K562 (cell line): ENCODE data around the gene TMEM150A. TPM values are rescaled to one million over a fixed set of nuclear protein-coding genes. Genes with fewer than 3 reads are reported as not detected.

ENCODE experiments used
- ETS2 ChIP-seq: IDR thresholded peaks from 2 replicates; pipeline ENCODE4 v1.6.1; 2016; ENCODE audit warnings: borderline replicate concordance, missing genetic modification characterization, mild to moderate bottlenecking, moderate library complexity, missing compliant biosample characterization; ENCODE audit not compliant: poor library complexity, severe bottlenecking
- KLF16 ChIP-seq: IDR thresholded peaks from 2 replicates; pipeline ENCODE4 v1.6.1; 2016; ENCODE audit warnings: antibody characterized with exemption
- NELFE ChIP-seq: IDR thresholded peaks from 2 replicates; pipeline ENCODE4 v1.6.1; 2011; ENCODE audit warnings: mild to moderate bottlenecking; ENCODE audit not compliant: insufficient read depth, insufficient read length
- POLR2AphosphoS2 ChIP-seq: IDR thresholded peaks from 2 replicates; pipeline ENCODE4 v1.6.1; 2012; ENCODE audit warnings: low read length, improper control_type of control experiment
- TEAD1 ChIP-seq, 2 experiments: fragments of 450-650 bp in 1 of 2; sonication (generic) in 1 of 2; formaldehyde crosslinking; IDR thresholded peaks; 2 replicates each; pipeline versions ENCODE4 v1.4.0 to v1.8.0; 2020 to 2022; ENCODE audit warnings: mild to moderate bottlenecking in 2 of 2, missing genetic modification reagents in 1 of 2
- ZNF282 ChIP-seq: sonication (generic); formaldehyde crosslinking; IDR thresholded peaks from 2 replicates; pipeline ENCODE4 v1.8.1; 2023; ENCODE audit warnings: missing genetic modification reagents
- ZNF408 ChIP-seq: fragments of 250-450 bp; sonication (Bioruptor Pico); IDR thresholded peaks from 2 replicates; pipeline ENCODE4 v1.4.0; 2020; ENCODE audit warnings: low read depth, mild to moderate bottlenecking, moderate library complexity
- polyA plus RNA-seq, 8 experiments: library from polyadenylated mRNA; depleted of rRNA in 4 of 8; stranded (reverse) in 5 of 8; unstranded in 3 of 8; fragments of >200 nt; fragmentation: Nextera tagmentation in 2 of 8; fragmentation: Illumina TruSeq in 1 of 8; extraction: Ambion mirVana in 2 of 8; extraction: Trizol in 1 of 8; gene quantifications; 2 replicates each; pipeline versions ENCODE4 v1.2.1 to v1.2.3, GENCODE V29; 2011 to 2014; ENCODE audit warnings: inconsistent platforms in 1 of 8, missing spikeins in 1 of 8
- total RNA-seq, 7 experiments: library from RNA; depleted of rRNA in 6 of 7; stranded (reverse); fragments of >200 nt in 6 of 7; fragmentation: Illumina TruSeq in 2 of 7; extraction: Trizol in 2 of 7; gene quantifications; 2 replicates each; pipeline versions ENCODE4 v1.2.1 to v1.2.3, GENCODE V29; 2011 to 2021; ENCODE audit warnings: low replicate concordance in 1 of 7
- TF ChIP-seq, protein P1 (sequence below): fragments of 450-650 bp; formaldehyde crosslinking; IDR thresholded peaks from 2 replicates; pipeline ENCODE4 v1.4.0; 2020; ENCODE audit warnings: mild to moderate bottlenecking
- TF ChIP-seq, protein P2 (sequence below): fragments of 450-650 bp; IDR thresholded peaks from 2 replicates; pipeline ENCODE4 v1.6.1; 2016; ENCODE audit warnings: mild to moderate bottlenecking
- TF ChIP-seq, protein P3 (sequence below), 2 experiments: fragments of 450-650 bp in 1 of 2; sonication (generic) in 1 of 2; formaldehyde crosslinking in 1 of 2; IDR thresholded peaks; 2 replicates each; pipeline versions ENCODE4 v1.7.1 to v1.9.0; 2016 to 2022; ENCODE audit warnings: inconsistent platforms in 1 of 2, mild to moderate bottlenecking in 1 of 2, missing genetic modification reagents in 1 of 2
- TF ChIP-seq, protein P4 (sequence below), 2 experiments: fragments of 450-650 bp; conservative IDR thresholded peaks; 2 replicates each; pipeline ENCODE4 v1.6.1; 2017; ENCODE audit warnings: mild to moderate bottlenecking in 2 of 2, moderate library complexity in 2 of 2

TMEM150A gene
- total and polyA plus RNA-seq, 9 of the 15 experiments (the other 6 are each of a cell fraction or from before 2014, with no cell fraction given): 3.9 to 17.1 (median 8.4) TPM

- TF ChIP-seq, protein P1, sequence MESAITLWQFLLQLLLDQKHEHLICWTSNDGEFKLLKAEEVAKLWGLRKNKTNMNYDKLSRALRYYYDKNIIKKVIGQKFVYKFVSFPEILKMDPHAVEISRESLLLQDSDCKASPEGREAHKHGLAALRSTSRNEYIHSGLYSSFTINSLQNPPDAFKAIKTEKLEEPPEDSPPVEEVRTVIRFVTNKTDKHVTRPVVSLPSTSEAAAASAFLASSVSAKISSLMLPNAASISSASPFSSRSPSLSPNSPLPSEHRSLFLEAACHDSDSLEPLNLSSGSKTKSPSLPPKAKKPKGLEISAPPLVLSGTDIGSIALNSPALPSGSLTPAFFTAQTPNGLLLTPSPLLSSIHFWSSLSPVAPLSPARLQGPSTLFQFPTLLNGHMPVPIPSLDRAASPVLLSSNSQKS (CRISPR knock-in tag): no peak
- TF ChIP-seq ZNF408: peak; percentile 84; the same call in 1 of the 2 replicates
- no peak for TF ChIP-seq ETS2
- TF ChIP-seq, protein P2, sequence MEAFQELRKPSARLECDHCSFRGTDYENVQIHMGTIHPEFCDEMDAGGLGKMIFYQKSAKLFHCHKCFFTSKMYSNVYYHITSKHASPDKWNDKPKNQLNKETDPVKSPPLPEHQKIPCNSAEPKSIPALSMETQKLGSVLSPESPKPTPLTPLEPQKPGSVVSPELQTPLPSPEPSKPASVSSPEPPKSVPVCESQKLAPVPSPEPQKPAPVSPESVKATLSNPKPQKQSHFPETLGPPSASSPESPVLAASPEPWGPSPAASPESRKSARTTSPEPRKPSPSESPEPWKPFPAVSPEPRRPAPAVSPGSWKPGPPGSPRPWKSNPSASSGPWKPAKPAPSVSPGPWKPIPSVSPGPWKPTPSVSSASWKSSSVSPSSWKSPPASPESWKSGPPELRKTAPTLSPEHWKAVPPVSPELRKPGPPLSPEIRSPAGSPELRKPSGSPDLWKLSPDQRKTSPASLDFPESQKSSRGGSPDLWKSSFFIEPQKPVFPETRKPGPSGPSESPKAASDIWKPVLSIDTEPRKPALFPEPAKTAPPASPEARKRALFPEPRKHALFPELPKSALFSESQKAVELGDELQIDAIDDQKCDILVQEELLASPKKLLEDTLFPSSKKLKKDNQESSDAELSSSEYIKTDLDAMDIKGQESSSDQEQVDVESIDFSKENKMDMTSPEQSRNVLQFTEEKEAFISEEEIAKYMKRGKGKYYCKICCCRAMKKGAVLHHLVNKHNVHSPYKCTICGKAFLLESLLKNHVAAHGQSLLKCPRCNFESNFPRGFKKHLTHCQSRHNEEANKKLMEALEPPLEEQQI: no peak
- TF ChIP-seq, protein P3, sequence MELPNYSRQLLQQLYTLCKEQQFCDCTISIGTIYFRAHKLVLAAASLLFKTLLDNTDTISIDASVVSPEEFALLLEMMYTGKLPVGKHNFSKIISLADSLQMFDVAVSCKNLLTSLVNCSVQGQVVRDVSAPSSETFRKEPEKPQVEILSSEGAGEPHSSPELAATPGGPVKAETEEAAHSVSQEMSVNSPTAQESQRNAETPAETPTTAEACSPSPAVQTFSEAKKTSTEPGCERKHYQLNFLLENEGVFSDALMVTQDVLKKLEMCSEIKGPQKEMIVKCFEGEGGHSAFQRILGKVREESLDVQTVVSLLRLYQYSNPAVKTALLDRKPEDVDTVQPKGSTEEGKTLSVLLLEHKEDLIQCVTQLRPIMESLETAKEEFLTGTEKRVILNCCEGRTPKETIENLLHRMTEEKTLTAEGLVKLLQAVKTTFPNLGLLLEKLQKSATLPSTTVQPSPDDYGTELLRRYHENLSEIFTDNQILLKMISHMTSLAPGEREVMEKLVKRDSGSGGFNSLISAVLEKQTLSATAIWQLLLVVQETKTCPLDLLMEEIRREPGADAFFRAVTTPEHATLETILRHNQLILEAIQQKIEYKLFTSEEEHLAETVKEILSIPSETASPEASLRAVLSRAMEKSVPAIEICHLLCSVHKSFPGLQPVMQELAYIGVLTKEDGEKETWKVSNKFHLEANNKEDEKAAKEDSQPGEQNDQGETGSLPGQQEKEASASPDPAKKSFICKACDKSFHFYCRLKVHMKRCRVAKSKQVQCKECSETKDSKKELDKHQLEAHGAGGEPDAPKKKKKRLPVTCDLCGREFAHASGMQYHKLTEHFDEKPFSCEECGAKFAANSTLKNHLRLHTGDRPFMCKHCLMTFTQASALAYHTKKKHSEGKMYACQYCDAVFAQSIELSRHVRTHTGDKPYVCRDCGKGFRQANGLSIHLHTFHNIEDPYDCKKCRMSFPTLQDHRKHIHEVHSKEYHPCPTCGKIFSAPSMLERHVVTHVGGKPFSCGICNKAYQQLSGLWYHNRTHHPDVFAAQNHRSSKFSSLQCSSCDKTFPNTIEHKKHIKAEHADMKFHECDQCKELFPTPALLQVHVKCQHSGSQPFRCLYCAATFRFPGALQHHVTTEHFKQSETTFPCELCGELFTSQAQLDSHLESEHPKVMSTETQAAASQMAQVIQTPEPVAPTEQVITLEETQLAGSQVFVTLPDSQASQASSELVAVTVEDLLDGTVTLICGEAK (IDR thresholded peaks at IDR 0.05): peak; percentile 96
- TF ChIP-seq, protein P3 (CRISPR knock-in tag; IDR thresholded peaks at IDR 0.05): no peak
- TF ChIP-seq NELFE: no peak
- TF ChIP-seq KLF16: no peak
- TF ChIP-seq TEAD1 (CRISPR knock-in tag; IDR thresholded peaks at IDR 0.05): no peak
- TF ChIP-seq POLR2AphosphoS2: peak; percentile 90
- TF ChIP-seq, protein P4, sequence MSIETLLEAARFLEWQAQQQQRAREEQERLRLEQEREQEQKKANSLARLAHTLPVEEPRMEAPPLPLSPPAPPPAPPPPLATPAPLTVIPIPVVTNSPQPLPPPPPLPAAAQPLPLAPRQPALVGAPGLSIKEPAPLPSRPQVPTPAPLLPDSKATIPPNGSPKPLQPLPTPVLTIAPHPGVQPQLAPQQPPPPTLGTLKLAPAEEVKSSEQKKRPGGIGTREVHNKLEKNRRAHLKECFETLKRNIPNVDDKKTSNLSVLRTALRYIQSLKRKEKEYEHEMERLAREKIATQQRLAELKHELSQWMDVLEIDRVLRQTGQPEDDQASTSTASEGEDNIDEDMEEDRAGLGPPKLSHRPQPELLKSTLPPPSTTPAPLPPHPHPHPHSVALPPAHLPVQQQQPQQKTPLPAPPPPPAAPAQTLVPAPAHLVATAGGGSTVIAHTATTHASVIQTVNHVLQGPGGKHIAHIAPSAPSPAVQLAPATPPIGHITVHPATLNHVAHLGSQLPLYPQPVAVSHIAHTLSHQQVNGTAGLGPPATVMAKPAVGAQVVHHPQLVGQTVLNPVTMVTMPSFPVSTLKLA (conservative IDR thresholded peaks at IDR 0.05): peak; percentile 60 to 75
- no peak for TF ChIP-seq ZNF282 (CRISPR knock-in tag)
These were observed 9.4 kb upstream of the TMEM150A start, which contains the start of gene C2orf68 (continued) for GRCh38 chr2:85611705-85612587.
